Bronchial epithelial cell (primary cell): ENCODE measurements around the gene C3orf18. TPM values are rescaled to one million over a fixed set of nuclear protein-coding genes. Genes with fewer than 3 reads are reported as not detected.
A peak's percentile ranks its signal among the peaks of the same experiment; 100 is the strongest.

Experiments
- DNase-seq: peaks from one replicate; pipeline ENCODE4 v3.0.0-alpha.2; 2010; ENCODE audit warnings: low read depth
- FAIRE-seq: peaks from 2 replicates; lab custom pipeline; 2011; peaks lifted over from hg19 to GRCh38; lab: Jason Lieb, UNC
- H3K27me3 ChIP-seq: 2 replicates; pipeline ENCODE4 v1.5.1; 2011; ENCODE audit warnings: low read length; ENCODE audit not compliant: control insufficient read depth, insufficient read depth
- H3K36me3 ChIP-seq: 2 replicates; pipeline ENCODE4 v1.5.1; 2011; ENCODE audit warnings: low read length; ENCODE audit not compliant: control insufficient read depth, insufficient read depth
- H3K4me3 ChIP-seq: 2 replicates; pipeline ENCODE4 v1.5.1; 2011; ENCODE audit warnings: mild to moderate bottlenecking, low read depth, low read length, control low read depth
- CTCF ChIP-seq: IDR thresholded peaks from 2 replicates; pipeline ENCODE4 v1.5.1; 2011; ENCODE audit warnings: mild to moderate bottlenecking, moderate library complexity, low read length, control low read depth, inconsistent platforms; ENCODE audit not compliant: insufficient read depth, severe bottlenecking
- total RNA-seq: library from RNA; depleted of rRNA; stranded (reverse); fragments of >200 nt; gene quantifications from 2 replicates; pipeline ENCODE4 v1.2.1, GENCODE V29; 2014

C3orf18 gene
- total RNA-seq, 1 donor from 2014 or later = 3.2 TPM

DNA sequence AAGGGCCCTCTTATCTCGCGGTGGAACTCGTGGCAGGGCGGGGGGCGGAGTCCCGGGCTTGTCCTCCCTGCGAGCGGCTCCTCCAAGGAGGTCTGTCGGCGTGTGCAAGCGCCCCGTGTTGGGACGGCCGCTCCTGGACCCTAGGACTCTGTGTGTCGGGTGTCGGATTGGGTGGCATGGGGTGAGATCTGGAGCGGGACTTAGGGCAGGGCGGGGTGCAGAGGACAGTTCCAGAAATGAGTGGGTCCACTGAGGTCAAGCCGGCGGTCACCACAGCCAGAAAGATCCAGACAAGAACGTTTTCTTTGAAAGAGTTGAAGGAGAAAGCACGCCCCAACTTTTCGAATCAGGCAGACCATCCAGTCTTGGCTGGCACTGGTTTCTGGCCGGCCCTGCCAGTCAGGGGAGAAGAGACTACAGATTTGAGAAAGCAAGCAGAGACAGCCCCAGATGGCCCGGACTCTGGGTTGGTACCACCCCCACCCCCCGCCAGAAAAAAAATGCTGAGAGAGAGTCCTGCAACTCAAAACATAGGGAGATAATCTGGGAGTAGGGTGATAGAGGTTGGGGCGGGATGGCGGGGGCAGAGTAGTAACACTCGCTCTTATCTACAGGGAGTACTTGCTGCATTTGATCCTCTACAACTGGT lies 44.8 kb upstream of the C3orf18 start:
- DNase-seq = no peak
- H3K4me3 ChIP-seq = peak overlapping the region; percentile 81
- no peak for TF ChIP-seq CTCF
- H3K36me3 ChIP-seq = peaks cover 4% of the 10 kb centered on the region
- no peaks in the 10 kb centered on the region for H3K27me3 ChIP-seq
- no peak for FAIRE-seq

- Histone ChIP-seq H3K36me3 (peaks cover 9% of the 10 kb centered on the region), H3K27me3 (no peaks in the 10 kb centered on the region), H3K4me3 (peak within 1 kb of the TSS; percentile 81)
- peak; percentile 46 for TF ChIP-seq CTCF
- no peak for FAIRE-seq
- DNase-seq = peak; percentile 88
These were observed 44.1 kb upstream of the C3orf18 start, which contains the start of gene CISH for GRCh38 chr3:50611464-50612233. TSS of gene CISH (minus strand) at chr3:50611774. CDS start at chr3:50611650, 124 bp downstream.

GRCh38 chr3:50610992-50611463 lies 43.5 kb upstream of the C3orf18 start:
- H3K27me3 ChIP-seq = no peaks in the 10 kb centered on the region
- no peak for TF ChIP-seq CTCF
- H3K4me3 ChIP-seq = peak overlapping the region; percentile 81
- FAIRE-seq = no peak
- DNase-seq = no peak
- peaks cover 9% of the 10 kb centered on the region for H3K36me3 ChIP-seq

DNA sequence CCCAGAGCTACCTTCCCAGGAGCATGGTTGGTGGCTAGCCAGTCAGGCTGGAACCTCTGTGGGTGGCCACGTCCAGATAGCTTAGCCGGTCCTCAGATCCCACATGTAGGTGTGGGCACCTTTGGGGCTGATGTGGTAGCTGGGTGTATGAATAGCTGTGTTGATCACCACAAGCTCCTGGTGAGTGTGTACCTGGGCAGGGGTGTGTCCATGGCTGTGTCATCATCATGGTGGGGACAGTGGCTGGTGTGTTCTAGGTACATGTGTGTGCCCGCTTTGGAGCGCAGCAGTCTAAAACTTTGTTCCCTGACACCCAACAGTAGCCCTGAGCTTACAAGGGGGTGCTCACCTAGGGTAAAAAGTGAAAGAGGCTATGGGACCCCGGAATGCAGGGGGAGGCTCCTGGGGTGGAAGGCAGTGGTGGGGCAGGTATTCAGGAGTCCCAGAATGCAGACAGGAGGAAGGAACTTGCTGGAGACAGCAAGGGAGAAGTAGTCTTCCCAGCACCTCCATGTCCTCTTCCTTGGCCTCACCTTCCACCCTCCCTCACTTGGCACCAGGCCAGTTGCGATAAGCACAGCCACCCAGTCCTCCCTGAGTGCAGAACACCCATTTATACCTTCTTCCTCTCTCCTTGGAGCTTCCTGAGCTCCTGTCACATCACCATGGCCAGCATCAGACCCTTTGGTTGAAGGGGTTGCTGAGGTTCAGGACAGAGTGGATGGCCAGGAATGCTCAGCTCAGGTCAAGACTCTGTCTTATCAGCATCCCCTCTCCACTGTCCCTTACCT lies 42.8 kb upstream of the C3orf18 start:
- Histone ChIP-seq H3K4me3 (peak overlapping the region; percentile 81), H3K27me3 (no peaks in the 10 kb centered on the region), H3K36me3 (peaks cover 9% of the 10 kb centered on the region)
- TF ChIP-seq CTCF = no peak
- FAIRE-seq = peak; percentile 50
- DNase-seq = no peak

- FAIRE-seq = no peak
These were observed 42.2 kb upstream of the C3orf18 start for GRCh38 chr3:50609763-50610085.

More at GRCh38 chr3:50609763-50610085, 42.2 kb upstream of the C3orf18 start:
- peaks cover 9% of the 10 kb centered on the region for H3K36me3 ChIP-seq
- no peak for TF ChIP-seq CTCF
- H3K27me3 ChIP-seq = no peaks in the 10 kb centered on the region
- H3K4me3 ChIP-seq = no peak overlapping the region
- DNase-seq = no peak
